K562 (cell line): ENCODE measurements around the gene RPTOR. TPM values are rescaled to one million over a fixed set of nuclear protein-coding genes. Genes with fewer than 3 reads are reported as not detected.

Source experiments
- BDP1 ChIP-seq: IDR thresholded peaks from 3 replicates; pipeline ENCODE4 v1.6.1; 2011; ENCODE audit not compliant: insufficient read length, insufficient read depth
- FOXA3 ChIP-seq, 2 experiments: fragments of 450-650 bp in 1 of 2; sonication (generic) in 1 of 2; formaldehyde crosslinking; IDR thresholded peaks in 1 of 2; conservative IDR thresholded peaks in 1 of 2; 2 replicates each; pipeline versions ENCODE4 v1.4.0 to v1.8.0; 2020 to 2022; ENCODE audit warnings: mild to moderate bottlenecking in 2 of 2, missing genetic modification reagents in 1 of 2
- HNRNPL ChIP-seq: fragments of 200-400 bp; formaldehyde crosslinking; IDR thresholded peaks from 2 replicates; pipeline ENCODE4 v1.6.1; 2017; ENCODE audit warnings: low read depth, mild to moderate bottlenecking, low read length
- IRF2 ChIP-seq: sonication (generic); formaldehyde crosslinking; IDR thresholded peaks from 2 replicates; pipeline ENCODE4 v1.8.1; 2022; ENCODE audit warnings: mild to moderate bottlenecking, missing genetic modification reagents
- JUND ChIP-seq, 2 experiments: IDR thresholded peaks; 2 replicates in 1 of 2; 3 replicates in 1 of 2; pipeline ENCODE4 v1.6.1; 2011; ENCODE audit warnings: borderline replicate concordance in 2 of 2, low read depth in 2 of 2, low read length in 2 of 2, improper control_type of control experiment in 1 of 2, missing biosample characterization in 1 of 2, missing genetic modification characterization in 1 of 2, missing genetic modification reagents in 1 of 2
- KAT8 ChIP-seq: fragments of 450-650 bp; IDR thresholded peaks from 2 replicates; pipeline ENCODE4 v1.6.1; 2016; ENCODE audit warnings: low read depth, mild to moderate bottlenecking
- KLF1 ChIP-seq: fragments of 450-650 bp; IDR thresholded peaks from 2 replicates; pipeline ENCODE4 v1.6.1; 2016; ENCODE audit warnings: missing genetic modification characterization, missing compliant biosample characterization
- KLF13 ChIP-seq: fragments of 450-650 bp; IDR thresholded peaks from 2 replicates; pipeline ENCODE4 v1.6.1; 2016; ENCODE audit warnings: missing genetic modification characterization, low read depth, mild to moderate bottlenecking, missing compliant biosample characterization, moderate library complexity, borderline replicate concordance
- MAFG ChIP-seq: fragments of 450-650 bp; conservative IDR thresholded peaks from 2 replicates; pipeline ENCODE4 v1.6.1; 2016; ENCODE audit warnings: missing genetic modification characterization, missing compliant biosample characterization
- MBD1 ChIP-seq: fragments of 250-450 bp; sonication (Bioruptor Pico); IDR thresholded peaks from 2 replicates; pipeline ENCODE4 v1.8.0; 2022; ENCODE audit warnings: inconsistent platforms
- MTA2 ChIP-seq: fragments of 450-650 bp; IDR thresholded peaks from 2 replicates; pipeline ENCODE4 v1.6.1; 2016; ENCODE audit warnings: low read depth
- NFIC ChIP-seq: fragments of 450-650 bp; IDR thresholded peaks from 2 replicates; pipeline ENCODE4 v1.6.1; 2017; ENCODE audit warnings: mild to moderate bottlenecking, inconsistent platforms
- PML ChIP-seq: IDR thresholded peaks from 2 replicates; pipeline ENCODE4 v1.6.1; 2012; ENCODE audit warnings: low read length, inconsistent platforms
- PTTG1 ChIP-seq: fragments of 450-650 bp; IDR thresholded peaks from 2 replicates; pipeline ENCODE4 v1.6.1; 2016; ENCODE audit warnings: low read depth, mild to moderate bottlenecking, missing genetic modification characterization, missing compliant biosample characterization
- RBM25 ChIP-seq: fragments of 200-400 bp; formaldehyde crosslinking; IDR thresholded peaks from 2 replicates; pipeline ENCODE4 v1.6.1; 2018; ENCODE audit warnings: low read length, low read depth, moderate library complexity; ENCODE audit not compliant: severe bottlenecking
- ZNF318 ChIP-seq, 2 experiments: fragments of 450-650 bp; IDR thresholded peaks; 2 replicates each; pipeline ENCODE4 v1.6.1; 2016; ENCODE audit warnings: mild to moderate bottlenecking in 2 of 2, borderline replicate concordance in 1 of 2, low read depth in 1 of 2, moderate library complexity in 1 of 2
- ZNF785 ChIP-seq: fragments of 250-450 bp; sonication (Bioruptor Pico); IDR thresholded peaks from 2 replicates; pipeline ENCODE4 v1.4.0; 2020; ENCODE audit warnings: mild to moderate bottlenecking
- ZSCAN29 ChIP-seq: fragments of 450-650 bp; IDR thresholded peaks from 2 replicates; pipeline ENCODE4 v1.6.1; 2017
- ZZZ3 ChIP-seq: fragments of 450-650 bp; IDR thresholded peaks from 2 replicates; pipeline ENCODE4 v1.6.1; 2016; ENCODE audit warnings: antibody characterized with exemption, mild to moderate bottlenecking, moderate library complexity
- polyA plus RNA-seq, 8 experiments: library from polyadenylated mRNA; depleted of rRNA in 4 of 8; stranded (reverse) in 5 of 8; unstranded in 3 of 8; fragments of >200 nt; fragmentation: Nextera tagmentation in 2 of 8; fragmentation: Illumina TruSeq in 1 of 8; extraction: Ambion mirVana in 2 of 8; extraction: Trizol in 1 of 8; gene quantifications; 2 replicates each; pipeline versions ENCODE4 v1.2.1 to v1.2.3, GENCODE V29; 2011 to 2014; ENCODE audit warnings: inconsistent platforms in 1 of 8, missing spikeins in 1 of 8
- total RNA-seq, 7 experiments: library from RNA; depleted of rRNA in 6 of 7; stranded (reverse); fragments of >200 nt in 6 of 7; fragmentation: Illumina TruSeq in 2 of 7; extraction: Trizol in 2 of 7; gene quantifications; 2 replicates each; pipeline versions ENCODE4 v1.2.1 to v1.2.3, GENCODE V29; 2011 to 2021; ENCODE audit warnings: low replicate concordance in 1 of 7

The RPTOR gene
- total and polyA plus RNA-seq, 9 of the 15 experiments (the other 6 are each of a cell fraction or from before 2014, with no cell fraction given) = 0.24 to 54.1 (median 10.2) TPM

DNA sequence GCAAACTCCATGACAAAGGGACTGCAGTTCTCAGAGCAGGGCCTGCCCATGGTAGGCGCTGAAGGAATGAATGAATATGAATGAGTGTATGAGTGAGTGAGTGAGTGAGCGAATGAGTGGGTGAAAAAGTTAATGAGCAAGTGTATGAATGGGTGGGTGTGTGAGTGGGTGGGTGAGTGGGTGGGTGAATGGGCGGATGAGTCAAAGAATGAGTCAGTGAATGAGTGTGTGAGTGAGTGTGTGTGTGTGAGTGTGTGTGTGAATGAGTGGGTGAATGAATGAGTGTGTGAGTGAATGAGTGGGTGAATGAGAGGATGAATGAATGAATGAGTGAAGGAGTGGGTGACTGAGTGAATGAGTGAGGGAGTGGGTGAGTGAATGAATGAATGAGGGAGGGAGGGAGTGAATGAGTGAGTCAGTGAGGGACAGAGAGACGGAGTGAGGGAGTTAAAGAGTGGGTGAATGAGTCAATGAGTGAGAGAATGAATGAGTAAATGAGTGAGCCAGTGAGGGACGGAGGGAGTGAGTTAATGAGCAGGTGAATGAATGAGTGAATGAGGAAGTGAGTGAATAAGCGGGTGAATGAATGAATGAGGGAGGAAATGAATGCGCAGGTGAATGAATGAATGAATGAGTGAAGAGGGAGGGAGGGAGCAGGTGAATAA lies 435.9 kb downstream of the RPTOR start (continued):
- TF ChIP-seq MBD1 (CRISPR knock-in tag) (no peak), MTA2 (no peak), ZSCAN29 (no peak), PTTG1 (tag) (no peak), KLF1 (tag) (no peak), KLF13 (tag) (no peak), NFIC (no peak), IRF2 (no peak), ZZZ3 (no peak), KAT8 (no peak), FOXA3 (CRISPR knock-in tag; conservative IDR thresholded peaks at IDR 0.05 in 1 of 2, IDR thresholded peaks at IDR 0.05 in 1 of 2) (no peak), RBM25 (no peak), ZNF318 (IDR thresholded peaks at IDR 0.05; ENCODE audit: borderline replicate concordance in 1 of 2, low read depth in 1 of 2) (peak in 1 of 2 experiments; percentile 69; a peak in 1 of 4 replicates), PML (no peak), BDP1 (no peak), HNRNPL (no peak), MAFG (tag) (no peak), JUND (IDR thresholded peaks at IDR 0.05; ENCODE audit: borderline replicate concordance, low read depth, low read length) (peak; percentile 3; the same call in 1 of the 2 replicates), JUND (tag; IDR thresholded peaks at IDR 0.05; ENCODE audit: borderline replicate concordance, low read depth, low read length) (no peak), ZNF785 (CRISPR knock-in tag) (no peak)
